ENCODE data around the gene ZNF555.

GRCh38 chr19:2863816-2864215 is 22.5 kb downstream of the ZNF555 start:
- TF ChIP-seq, protein P1, sequence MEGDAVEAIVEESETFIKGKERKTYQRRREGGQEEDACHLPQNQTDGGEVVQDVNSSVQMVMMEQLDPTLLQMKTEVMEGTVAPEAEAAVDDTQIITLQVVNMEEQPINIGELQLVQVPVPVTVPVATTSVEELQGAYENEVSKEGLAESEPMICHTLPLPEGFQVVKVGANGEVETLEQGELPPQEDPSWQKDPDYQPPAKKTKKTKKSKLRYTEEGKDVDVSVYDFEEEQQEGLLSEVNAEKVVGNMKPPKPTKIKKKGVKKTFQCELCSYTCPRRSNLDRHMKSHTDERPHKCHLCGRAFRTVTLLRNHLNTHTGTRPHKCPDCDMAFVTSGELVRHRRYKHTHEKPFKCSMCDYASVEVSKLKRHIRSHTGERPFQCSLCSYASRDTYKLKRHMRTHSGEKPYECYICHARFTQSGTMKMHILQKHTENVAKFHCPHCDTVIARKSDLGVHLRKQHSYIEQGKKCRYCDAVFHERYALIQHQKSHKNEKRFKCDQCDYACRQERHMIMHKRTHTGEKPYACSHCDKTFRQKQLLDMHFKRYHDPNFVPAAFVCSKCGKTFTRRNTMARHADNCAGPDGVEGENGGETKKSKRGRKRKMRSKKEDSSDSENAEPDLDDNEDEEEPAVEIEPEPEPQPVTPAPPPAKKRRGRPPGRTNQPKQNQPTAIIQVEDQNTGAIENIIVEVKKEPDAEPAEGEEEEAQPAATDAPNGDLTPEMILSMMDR (IDR thresholded peaks at IDR 0.05): no peak
- no peak for TF ChIP-seq POLR2A (IDR thresholded peaks at IDR 0.05)

Data from uterus (tissue), 2 donors.